CD4-positive, alpha-beta T cell treated with Interleukin-6 at 100 ng/mL for 8 hours (primary cell): ENCODE measurements around the gene IL23R.
"Not testable (repeated sequence)": the region's sequence is repeated elsewhere in the genome, so short reads cannot be mapped to it uniquely, and the experiment has no call there.

Experiments used
- DNase-seq: peaks from one replicate; pipeline ENCODE4 v3.0.0-alpha.2; 2020; ENCODE audit warnings: mixed read lengths, low spot score

Gene IL23R

DNA sequence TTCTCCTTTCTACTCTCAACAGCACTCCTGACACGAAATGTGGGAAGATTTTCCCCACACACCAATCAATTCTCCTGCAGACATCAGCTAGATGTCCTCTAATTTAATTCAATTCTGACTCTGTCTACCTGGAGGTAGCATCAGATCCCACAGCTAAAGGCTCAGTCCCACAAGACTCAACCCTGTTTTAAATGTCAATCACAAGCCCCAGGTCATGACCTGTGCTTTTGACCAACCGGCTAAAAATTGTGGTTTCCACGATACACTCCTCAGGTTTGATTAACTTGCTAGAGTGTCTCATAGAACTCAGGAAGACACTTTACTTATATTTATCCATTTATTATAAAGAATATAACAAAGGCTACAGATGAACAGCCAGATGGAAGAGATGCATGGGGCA is 27.4 kb downstream of the IL23R start:
- DNase-seq: no peak

- peak; percentile 24 for DNase-seq
Measured at GRCh38 chr1:67194209-67194863, 28.1 kb downstream of the IL23R start.

GRCh38 chr1:67200755-67201154 is 34.5 kb downstream of the IL23R start:
- no peak for DNase-seq

DNA sequence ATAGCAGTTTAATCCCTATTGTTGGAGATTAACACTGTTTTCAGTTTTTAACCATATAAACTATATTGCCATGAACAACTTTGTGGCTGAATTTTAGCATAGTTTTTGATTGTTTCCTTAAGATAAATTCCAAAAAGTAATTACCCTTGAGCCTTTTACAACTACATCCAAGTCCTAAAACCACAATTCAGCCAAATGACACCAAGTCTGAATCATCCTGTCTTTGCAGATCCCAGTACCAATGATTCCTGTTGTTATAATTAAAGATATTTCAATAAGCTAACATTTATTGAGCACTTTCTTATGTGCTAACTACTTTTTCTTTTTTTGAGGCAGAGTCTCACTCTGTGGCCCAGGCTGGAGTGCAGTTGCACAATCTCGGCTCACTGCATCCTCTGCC is 35.6 kb downstream of the IL23R start:
- DNase-seq: no peak

DNA sequence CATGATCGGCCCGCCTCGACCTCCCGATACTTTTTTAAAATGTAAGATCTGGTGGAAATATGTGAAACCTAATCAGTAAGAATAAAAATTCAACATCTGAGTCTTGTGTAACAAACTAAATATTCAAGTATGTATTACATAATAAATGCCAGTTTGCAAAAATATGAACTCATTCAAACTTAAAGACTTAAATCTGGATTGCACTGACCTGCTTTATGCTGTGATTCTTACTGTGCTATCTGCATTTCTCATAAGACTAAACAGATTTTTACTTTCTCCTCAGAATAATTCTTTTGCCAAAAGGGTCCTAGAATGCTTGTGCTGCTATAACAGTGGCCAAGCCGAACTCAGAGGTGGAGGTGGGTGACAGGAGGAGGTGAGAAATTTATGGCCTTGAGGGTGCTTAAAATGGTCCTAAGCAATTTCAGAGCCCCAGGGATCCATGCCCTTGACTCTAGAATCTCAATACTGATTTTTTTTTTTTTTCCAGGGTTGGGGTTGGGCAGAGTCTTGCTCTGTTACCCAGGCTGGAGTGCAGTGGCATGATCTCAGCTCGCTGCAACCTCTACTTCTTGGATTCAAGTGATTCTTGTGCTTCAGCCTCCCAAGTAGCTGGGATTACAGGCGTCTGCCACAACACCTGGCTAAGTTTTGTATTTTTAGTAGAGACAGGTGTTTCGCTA is 38.2 kb downstream of the IL23R start:
- DNase-seq: no peak

GRCh38 chr1:67207398-67207797 is 41.1 kb downstream of the IL23R start:
- DNase-seq: not testable (repeated sequence)

DNA sequence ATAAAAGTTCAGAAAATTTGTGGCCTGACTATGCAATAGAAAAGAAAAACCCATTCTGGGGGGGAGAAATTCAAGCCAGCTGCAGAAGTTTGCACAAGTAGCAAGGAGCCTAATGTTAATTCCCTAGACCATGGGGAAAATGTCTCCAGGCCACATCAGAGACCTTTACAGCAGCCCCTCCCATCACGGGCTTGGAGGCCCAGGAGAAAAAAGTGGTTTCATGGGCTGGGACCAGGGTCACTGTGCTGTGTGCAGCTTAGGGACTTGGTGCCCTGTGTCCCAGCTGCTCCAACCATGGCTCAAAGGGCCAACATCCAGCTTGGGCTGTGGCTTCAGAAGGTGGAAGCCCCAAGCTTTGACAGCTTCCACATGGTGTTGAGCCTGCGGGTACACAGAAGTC is 42.0 kb downstream of the IL23R start:
- no peak for DNase-seq

DNA sequence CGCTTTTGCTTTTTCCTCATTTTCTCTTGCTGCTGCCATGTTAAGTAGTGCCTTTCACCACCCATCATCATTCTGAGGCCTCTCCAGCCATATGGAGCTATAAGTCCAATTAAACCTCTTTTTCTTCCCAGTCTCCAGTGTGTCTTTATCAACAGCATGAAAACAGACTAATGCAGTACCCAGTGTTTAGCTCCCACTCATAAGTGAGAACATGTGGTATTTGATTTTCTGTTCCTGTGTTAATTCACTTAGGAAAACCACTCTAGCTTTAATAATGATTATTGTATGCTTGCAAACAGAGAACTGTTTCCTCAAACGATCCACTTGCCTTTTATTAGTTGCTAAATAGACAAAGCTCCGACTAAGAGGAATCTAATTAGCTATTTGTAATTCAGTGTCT is 43.3 kb downstream of the IL23R start:
- no peak for DNase-seq

DNA sequence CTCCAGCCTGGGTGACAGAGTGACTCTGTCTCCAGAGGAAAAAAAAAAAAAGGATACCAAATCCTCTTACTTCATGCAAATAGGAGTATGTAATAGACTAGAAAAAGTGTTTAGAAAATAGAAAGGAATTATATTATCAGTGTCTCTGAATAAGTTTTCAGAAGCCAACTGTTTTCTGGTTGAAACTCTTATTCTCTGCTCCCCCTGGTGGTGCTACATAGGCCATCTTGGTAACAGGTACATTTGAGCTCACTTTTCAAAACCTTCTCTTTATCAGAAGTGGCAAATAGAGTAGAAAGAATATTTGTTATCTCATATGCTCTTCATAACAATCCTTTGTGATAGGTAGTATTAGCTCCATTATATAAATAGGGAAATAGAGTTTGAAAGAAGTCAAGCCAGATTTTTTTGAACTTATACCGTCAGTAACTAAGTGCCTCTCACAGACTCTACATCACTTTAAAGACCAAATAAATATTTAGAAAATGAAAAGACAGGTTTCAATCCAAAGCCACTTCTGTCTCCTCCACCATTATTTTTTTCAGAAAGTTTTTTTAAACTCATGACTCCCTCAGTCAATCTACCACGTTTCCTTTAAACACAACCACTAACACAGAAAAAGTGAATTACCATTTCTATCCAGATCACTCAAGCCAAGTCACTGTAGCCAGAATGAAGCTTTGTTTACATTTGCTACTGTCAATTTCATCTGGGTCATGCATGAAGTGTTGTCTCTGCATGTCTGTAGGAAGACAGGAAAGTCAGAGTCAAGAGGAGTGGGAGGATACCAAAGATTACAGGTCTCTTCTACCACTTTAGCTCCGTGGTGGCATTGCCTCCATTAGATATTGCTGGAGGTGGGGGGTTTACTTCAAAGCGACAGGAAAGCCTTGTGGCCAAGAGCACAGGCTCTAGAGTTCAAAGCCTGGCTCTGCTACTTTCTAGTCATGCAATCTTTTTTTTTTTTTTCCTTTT is 45.6 kb downstream of the IL23R start:
- peak; percentile 39 for DNase-seq

GRCh38 chr1:67213164-67213563 is 46.9 kb downstream of the IL23R start:
- no peak for DNase-seq

GRCh38 chr1:67213948-67214347 is 47.7 kb downstream of the IL23R start:
- no peak for DNase-seq

DNA sequence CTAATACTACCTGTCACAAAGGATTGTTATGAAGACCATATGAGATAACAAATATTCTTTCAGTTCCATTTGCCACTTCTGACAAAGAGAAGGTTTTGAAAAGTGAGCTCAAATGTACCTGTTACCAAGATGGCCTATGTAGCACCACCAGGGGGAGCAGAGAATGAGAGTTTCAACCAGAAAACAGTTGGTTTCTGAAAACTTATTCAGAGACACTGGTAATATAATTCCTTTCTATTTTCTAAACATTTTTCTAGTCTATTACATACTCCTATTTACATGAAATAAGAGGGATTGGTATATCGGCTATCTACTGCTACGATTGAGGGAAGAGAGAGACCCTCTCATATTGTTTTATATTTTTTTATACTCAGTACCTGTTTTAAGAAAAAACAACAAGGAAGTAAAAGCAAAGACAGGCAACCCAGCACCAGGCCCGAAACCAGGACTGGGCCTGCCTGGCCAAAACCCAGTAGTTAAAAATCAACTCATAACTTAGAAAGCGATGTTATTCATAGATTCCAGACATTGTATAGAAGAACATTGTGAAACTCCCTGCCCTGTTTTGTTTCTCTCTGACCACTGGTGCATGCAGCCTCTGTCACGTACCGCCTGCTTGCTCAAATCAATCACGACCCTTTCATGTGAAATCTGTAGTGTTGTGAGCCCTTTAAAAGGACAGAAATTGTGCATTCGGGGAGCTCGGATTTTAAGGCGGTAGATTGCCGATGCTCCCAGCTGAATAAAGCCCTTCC is 48.3 kb downstream of the IL23R start:
- peak; percentile 13 for DNase-seq

- DNase-seq: no peak
Measured at GRCh38 chr1:67216401-67216800, 50.1 kb downstream of the IL23R start.

- no peak for DNase-seq
Measured at GRCh38 chr1:67217417-67217816, 51.2 kb downstream of the IL23R start.

DNA sequence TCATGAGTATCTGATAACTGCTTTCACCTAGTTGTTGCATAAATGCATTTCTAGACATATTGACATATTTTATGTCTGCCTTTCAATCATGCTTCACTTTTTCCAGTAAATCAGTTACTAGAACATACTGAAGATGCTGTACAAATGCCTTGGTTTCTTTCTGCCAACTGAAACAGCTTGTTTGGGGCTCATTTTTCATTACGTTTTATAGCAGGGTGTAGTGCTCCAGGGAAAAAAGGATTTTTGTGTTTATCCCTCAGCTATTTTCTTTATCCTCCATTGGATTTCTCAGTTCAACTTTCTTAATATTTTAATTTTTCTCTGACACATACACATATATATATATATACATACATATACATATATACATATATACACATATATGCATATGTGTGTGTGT is 51.7 kb downstream of the IL23R start:
- no peak for DNase-seq

DNA sequence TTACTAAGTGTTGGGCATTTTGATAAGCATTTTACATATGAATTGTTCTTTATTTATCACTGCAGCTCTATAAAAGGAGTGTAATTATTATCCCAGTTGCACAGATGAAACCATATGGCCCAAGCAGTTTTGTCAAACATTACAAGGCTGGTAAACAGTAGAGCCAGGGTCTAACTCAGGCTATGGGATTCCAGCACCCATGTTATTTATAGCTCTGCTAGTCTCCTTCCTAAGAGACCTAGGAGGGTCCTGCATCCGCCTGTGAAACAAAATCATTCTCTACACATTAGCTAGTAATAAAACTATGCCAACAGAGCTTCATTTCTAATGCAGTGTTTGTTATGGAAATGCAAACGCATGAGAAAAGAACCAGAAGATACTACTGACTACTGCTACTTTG is 58.6 kb downstream of the IL23R start:
- DNase-seq: no peak

DNA sequence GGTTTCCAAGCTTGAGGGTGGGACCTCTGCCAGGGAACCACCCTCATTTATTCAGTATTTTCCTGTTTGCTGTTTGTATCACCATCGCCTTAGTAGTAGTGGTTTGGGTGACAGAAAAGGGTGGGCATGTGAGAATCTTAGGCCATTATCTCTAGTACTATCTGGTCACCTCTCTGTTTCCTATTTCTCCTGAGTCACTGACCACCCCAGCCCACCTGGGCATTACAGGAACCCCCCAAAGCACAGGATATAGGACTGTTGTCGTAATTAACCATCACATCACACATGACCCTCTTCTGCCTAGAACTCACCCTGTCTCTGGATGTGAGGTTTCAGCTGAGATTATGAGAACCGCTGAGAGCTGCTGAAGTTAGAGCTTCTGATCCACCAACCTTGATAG is 60.4 kb downstream of the IL23R start:
- DNase-seq: no peak

- no peak for DNase-seq
Measured at GRCh38 chr1:67227196-67227595, 60.9 kb downstream of the IL23R start.

DNA sequence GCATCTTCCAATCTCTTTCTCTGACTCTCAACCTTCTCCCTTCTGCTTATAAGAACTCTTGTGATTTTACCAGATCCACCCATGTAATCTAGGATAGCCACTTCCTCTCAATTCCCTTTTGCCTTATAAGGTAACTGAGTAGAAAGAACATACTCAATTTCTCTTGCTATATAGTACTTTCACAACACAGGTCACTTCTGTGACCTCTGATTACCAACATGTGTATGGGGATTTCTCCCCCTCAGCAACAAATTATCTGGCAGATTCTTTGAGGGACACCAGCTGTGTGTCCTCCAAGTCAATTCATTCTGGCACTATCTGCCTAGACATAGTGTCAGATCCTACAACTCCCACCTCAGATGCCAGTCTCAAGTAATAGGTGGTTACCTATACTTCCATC is 62.5 kb downstream of the IL23R start:
- no peak for DNase-seq

DNA sequence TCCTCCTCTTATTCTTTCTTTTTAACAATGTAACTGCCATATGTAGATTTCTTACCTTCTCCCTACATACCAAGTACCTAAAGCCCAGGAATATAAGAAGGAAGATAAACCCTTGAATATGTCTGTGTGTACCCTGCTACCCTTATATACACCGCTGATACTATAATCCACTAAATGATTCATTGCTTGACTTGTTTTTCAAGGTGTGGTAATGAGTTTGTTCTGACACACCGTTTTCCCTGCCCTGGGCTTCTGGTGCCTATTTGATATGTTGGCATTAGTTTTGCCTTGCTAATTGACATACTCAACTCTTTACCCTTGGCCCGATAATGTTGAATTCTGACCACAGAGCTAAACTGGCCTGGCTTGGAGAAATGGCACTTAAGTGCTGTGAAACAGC is 64.3 kb downstream of the IL23R start:
- DNase-seq: no peak

- DNase-seq: no peak
Measured at GRCh38 chr1:67236277-67236676, 70.0 kb downstream of the IL23R start.

- DNase-seq: no peak
Measured at GRCh38 chr1:67239738-67240137, 73.5 kb downstream of the IL23R start.
